ENCODE measurements around the gene EXOC4.

The EXOC4 gene

DNA sequence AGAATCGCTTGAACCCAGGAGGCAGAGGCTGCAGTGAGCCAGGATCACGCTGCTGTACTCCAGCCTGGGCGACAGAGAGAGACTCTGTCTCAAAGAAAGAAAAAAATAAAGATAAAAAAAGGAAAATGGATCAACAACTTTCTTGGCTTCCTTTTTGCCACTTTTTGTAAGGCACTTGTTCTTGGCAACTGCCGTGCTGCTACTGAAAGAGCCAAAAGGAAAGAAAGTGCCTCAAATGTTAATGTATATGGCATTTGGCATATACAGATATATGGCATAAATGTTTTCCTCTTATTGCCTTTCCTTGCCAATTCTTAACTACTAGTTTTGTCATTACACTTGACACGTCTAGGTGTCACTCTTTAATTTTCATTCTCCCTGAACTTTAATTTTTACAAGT, 480.5 kb downstream of the EXOC4 start:
- Histone ChIP-seq H3K36me3 (ENCODE audit: control insufficient read depth in 2 of 2, insufficient read depth in 1 of 2, low read length in 2 of 2) (no peaks in the 10 kb centered on the region), H3K27ac (ENCODE audit: extremely low read depth, low read depth, low read length) (no peak overlapping the region), H3K9me3 (ENCODE audit: control insufficient read depth, insufficient read depth, low read depth, low read length) (no peaks in the 10 kb centered on the region), H3K4me1 (ENCODE audit: control insufficient read depth, insufficient read depth, low read length) (no peaks in the 10 kb centered on the region), H3K4me3 (ENCODE audit: low read depth, low read length) (no peak overlapping the region)
- POLR2A ChIA-PET = no interaction called here
- CTCF ChIA-PET = no interaction called here
- no peak for TF ChIP-seq ZIC2 (tag by site-specific recombination; IDR thresholded peaks at IDR 0.05)
- no peak for TF ChIP-seq ZNF433 (tag by site-specific recombination; IDR thresholded peaks at IDR 0.05; ENCODE audit: low read depth)
- TF ChIP-seq ZNF624 (tag by site-specific recombination; IDR thresholded peaks at IDR 0.05) = no peak
- no peak for TF ChIP-seq HOXD13 (CRISPR knock-in tag; IDR thresholded peaks at IDR 0.05; ENCODE audit: borderline replicate concordance)
- TF ChIP-seq HOXA7 (CRISPR knock-in tag; IDR thresholded peaks at IDR 0.05; ENCODE audit: borderline replicate concordance) = no peak
- TF ChIP-seq, protein P1, sequence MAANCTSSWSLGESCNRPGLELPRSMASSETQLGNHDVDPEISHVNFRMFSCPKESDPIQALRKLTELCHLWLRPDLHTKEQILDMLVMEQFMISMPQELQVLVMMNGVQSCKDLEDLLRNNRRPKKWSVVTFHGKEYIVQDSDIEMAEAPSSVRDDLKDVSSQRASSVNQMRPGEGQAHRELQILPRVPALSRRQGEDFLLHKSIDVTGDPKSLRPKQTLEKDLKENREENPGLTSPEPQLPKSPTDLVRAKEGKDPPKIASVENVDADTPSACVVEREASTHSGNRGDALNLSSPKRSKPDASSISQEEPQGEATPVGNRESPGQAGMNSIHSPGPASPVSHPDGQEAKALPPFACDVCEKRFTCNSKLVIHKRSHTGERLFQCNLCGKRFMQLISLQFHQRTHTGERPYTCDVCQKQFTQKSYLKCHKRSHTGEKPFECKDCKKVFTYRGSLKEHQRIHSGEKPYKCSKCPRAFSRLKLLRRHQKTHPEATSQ (tag by site-specific recombination; IDR thresholded peaks at IDR 0.05) = no peak
- no peak for TF ChIP-seq KLF1 (tag by site-specific recombination; IDR thresholded peaks at IDR 0.05)
- TF ChIP-seq ZNF37A (tag by site-specific recombination; IDR thresholded peaks at IDR 0.05) = no peak

DNA sequence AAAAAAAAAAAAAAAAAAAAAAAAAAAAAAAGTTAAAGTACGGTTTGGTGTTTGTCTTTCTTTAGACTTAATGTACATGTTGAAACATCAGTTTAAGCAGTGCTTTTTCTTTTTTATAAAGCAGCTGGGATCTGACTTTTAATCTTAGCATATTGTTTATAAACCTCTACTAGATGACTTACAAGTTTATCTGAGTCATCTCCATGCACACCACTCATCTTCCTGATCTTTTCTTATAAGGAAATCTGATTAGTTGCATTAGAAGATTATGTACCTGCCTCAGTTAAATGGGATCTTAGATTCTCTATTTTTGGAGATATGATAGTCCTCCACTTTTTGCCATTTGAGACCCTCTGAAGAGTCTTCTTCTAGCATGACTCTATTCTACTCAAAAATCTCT, 482.3 kb downstream of the EXOC4 start:
- no peaks in the 10 kb centered on the region for H3K9me3 ChIP-seq (ENCODE audit: control insufficient read depth, insufficient read depth, low read depth, low read length)
- no peak overlapping the region for H3K27ac ChIP-seq (ENCODE audit: extremely low read depth, low read depth, low read length)
- CTCF ChIA-PET = interaction anchor here (0.6 kb wide), 1 partner anchor 265 kb away, joined by 3 read pairs; no protein-coding TSS in a partner anchor
- TF ChIP-seq, protein P2, sequence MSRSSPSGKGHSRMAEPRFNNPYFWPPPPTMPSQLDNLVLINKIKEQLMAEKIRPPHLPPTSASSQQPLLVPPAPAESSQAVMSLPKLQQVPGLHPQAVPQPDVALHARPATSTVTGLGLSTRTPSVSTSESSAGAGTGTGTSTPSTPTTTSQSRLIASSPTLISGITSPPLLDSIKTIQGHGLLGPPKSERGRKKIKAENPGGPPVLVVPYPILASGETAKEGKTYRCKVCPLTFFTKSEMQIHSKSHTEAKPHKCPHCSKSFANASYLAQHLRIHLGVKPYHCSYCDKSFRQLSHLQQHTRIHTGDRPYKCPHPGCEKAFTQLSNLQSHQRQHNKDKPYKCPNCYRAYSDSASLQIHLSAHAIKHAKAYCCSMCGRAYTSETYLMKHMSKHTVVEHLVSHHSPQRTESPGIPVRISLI (tag by site-specific recombination; IDR thresholded peaks at IDR 0.05) = 0 out of 2 replicates have a peak, but pooled peaks have one; percentile 56
- no peak for TF ChIP-seq ZNF549 (tag by site-specific recombination; IDR thresholded peaks at IDR 0.05)
- no peaks in the 10 kb centered on the region for H3K36me3 ChIP-seq (ENCODE audit: control insufficient read depth in 2 of 2, insufficient read depth in 1 of 2, low read length in 2 of 2)
- no peaks in the 10 kb centered on the region for H3K4me1 ChIP-seq (ENCODE audit: control insufficient read depth, insufficient read depth, low read length)
- H3K4me3 ChIP-seq (ENCODE audit: low read depth, low read length) = no peak overlapping the region
- POLR2A ChIA-PET = no interaction called here

DNA sequence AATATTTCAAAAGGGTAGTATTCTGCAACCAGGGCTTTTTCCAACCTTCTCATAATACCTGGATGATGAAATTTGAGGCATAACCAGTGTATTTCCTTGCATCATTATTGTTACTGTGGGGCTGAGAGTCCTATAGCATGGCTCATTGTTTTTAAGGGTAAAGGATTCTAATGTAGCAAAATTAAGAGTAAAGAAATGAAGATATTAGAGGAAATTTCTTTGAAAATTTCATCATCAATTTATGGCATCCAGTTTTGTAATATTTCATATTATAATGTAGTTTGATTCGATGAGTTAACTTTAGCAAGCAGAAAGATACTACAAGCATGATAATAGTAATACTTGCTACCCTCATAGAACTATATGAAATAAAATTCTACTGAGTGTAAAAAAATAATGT, 486.9 kb downstream of the EXOC4 start:
- ChIA-PET POLR2A (no interaction called here), CTCF (interaction anchor here (0.8 kb wide), 1 partner anchor 44 kb away, joined by 5 read pairs; no protein-coding TSS in a partner anchor)
- Histone ChIP-seq H3K4me1 (ENCODE audit: control insufficient read depth, insufficient read depth, low read length) (0 out of 2 replicates have a peak, but pooled peaks cover 2% of the 10 kb centered on the region), H3K4me3 (ENCODE audit: low read depth, low read length) (no peak overlapping the region), H3K27ac (ENCODE audit: extremely low read depth, low read depth, low read length) (no peak overlapping the region), H3K9me3 (ENCODE audit: control insufficient read depth, insufficient read depth, low read depth, low read length) (no peaks in the 10 kb centered on the region), H3K36me3 (ENCODE audit: control insufficient read depth in 2 of 2, insufficient read depth in 1 of 2, low read length in 2 of 2) (no peaks in the 10 kb centered on the region)
- TF ChIP-seq ZNF157 (tag by site-specific recombination; IDR thresholded peaks at IDR 0.05) (no peak), ZNF311 (tag by site-specific recombination; IDR thresholded peaks at IDR 0.05; ENCODE audit: borderline replicate concordance) (no peak), SETDB1 (IDR thresholded peaks at IDR 0.05; ENCODE audit: insufficient read length, low read length) (no peak)

DNA sequence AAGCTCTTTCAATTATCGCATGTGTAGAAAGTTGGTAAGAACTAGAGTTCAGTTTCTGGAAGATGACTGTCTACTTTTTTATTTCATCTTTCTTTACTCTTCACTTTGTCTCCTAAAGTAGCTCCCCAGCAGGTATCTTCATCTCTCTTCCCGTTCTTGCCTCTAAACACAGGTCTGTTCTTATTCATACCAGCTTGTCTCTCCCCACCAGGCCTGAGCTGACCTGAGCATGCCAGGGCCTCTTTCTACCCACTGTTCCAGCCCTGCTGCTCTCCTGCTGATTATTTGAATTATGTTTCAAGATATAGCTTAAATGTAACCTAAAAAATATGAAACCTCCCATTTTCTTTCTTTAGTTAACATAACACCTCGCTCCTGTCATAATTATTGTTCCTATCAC, 488.2 kb downstream of the EXOC4 start:
- TF ChIP-seq ZNF10 (tag by site-specific recombination; IDR thresholded peaks at IDR 0.05) (no peak), ZNF623 (tag by site-specific recombination; IDR thresholded peaks at IDR 0.05) (no peak)
- POLR2A ChIA-PET = no interaction called here
- no peak overlapping the region for H3K4me3 ChIP-seq (ENCODE audit: low read depth, low read length)
- H3K36me3 ChIP-seq (ENCODE audit: control insufficient read depth in 2 of 2, insufficient read depth in 1 of 2, low read length in 2 of 2) = no peaks in the 10 kb centered on the region
- H3K27ac ChIP-seq (ENCODE audit: extremely low read depth, low read depth, low read length) = no peak overlapping the region
- CTCF ChIA-PET = interaction anchor here (1.5 kb wide), 1 partner anchor 400 kb away, joined by 3 read pairs; no protein-coding TSS in a partner anchor
- no peaks in the 10 kb centered on the region for H3K9me3 ChIP-seq (ENCODE audit: control insufficient read depth, insufficient read depth, low read depth, low read length)
- H3K4me1 ChIP-seq (ENCODE audit: control insufficient read depth, insufficient read depth, low read length) = 0 out of 2 replicates have a peak, but pooled peaks cover 2% of the 10 kb centered on the region
